ENCODE measurements around the gene SPARCL1.

SPARCL1 gene

GRCh38 chr4:87530229-87530628 is 1.1 kb upstream of the SPARCL1 start:
- Mint-ChIP-seq H3K27ac (no peak overlapping the region), H3K4me3 (no peak overlapping the region), H3K27me3 (peaks cover 2% of the 10 kb centered on the region), H3K4me1 (no peaks in the 10 kb centered on the region), H3K9me3 (no peaks in the 10 kb centered on the region), H3K36me3 (no peaks in the 10 kb centered on the region)
- no peak for ATAC-seq (ENCODE audit: low read depth)
- no peak for DNase-seq (ENCODE audit: low spot score in 2 of 2)

DNA sequence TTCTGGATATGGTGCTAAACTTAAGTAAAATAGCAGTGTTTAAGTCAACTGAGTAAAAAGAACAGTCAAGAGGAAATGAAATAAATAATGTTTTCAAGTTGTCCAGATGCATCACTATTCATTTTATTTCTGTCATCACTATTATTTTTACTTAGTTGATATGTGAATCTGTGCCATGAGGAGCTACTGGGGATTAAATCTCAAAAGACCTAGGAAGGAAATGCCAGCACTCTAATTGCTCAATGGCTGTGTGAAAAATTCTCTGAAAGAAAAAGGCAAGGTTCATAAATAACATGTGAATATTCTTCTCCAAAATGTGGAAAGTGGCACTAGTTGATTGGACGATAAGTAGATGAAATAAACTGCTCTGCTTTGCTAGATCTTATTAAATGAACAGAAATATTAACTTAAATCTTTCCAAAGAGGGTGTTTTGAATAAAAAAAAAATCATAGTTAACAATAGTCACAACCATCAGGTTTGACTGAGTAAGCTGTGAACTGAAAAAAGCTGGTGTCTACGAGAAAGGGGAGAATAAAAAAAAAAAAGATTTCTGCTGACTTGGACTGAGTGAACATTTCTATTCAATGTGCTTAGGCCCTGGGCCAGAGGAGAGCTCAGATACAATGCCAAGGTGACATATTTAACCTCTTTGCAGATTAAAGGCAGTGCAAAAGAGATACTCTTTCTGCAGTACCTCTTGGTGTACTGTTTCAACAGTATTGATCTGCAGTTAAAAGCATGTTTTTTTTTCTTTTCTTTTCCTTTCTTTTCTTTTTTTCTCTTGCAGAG is 1.6 kb downstream of the SPARCL1 start:
- ATAC-seq (ENCODE audit: low read depth): no peak
- no peak for DNase-seq (ENCODE audit: low spot score in 2 of 2)
- peaks cover 2% of the 10 kb centered on the region for H3K27me3 Mint-ChIP-seq
- H3K27ac Mint-ChIP-seq: no peak overlapping the region
- H3K9me3 Mint-ChIP-seq: no peaks in the 10 kb centered on the region
- no peaks in the 10 kb centered on the region for H3K36me3 Mint-ChIP-seq
- no peaks in the 10 kb centered on the region for H3K4me1 Mint-ChIP-seq
- no peak overlapping the region for H3K4me3 Mint-ChIP-seq

GRCh38 chr4:87525636-87526295 is 3.4 kb downstream of the SPARCL1 start:
- H3K36me3 Mint-ChIP-seq: no peaks in the 10 kb centered on the region
- ATAC-seq (ENCODE audit: low read depth): no peak
- H3K27ac Mint-ChIP-seq: no peak overlapping the region
- H3K4me3 Mint-ChIP-seq: no peak overlapping the region
- no peaks in the 10 kb centered on the region for H3K9me3 Mint-ChIP-seq
- H3K27me3 Mint-ChIP-seq: peaks cover 2% of the 10 kb centered on the region
- DNase-seq (ENCODE audit: low spot score in 2 of 2): no peak
- H3K4me1 Mint-ChIP-seq: peaks cover 4% of the 10 kb centered on the region

- Mint-ChIP-seq H3K4me1 (peaks cover 4% of the 10 kb centered on the region), H3K36me3 (no peaks in the 10 kb centered on the region), H3K27me3 (peaks cover 2% of the 10 kb centered on the region), H3K4me3 (no peak overlapping the region), H3K9me3 (no peaks in the 10 kb centered on the region), H3K27ac (no peak overlapping the region)
- DNase-seq (ENCODE audit: low spot score in 2 of 2) (no peak), ATAC-seq (ENCODE audit: low read depth) (no peak)
Measured at GRCh38 chr4:87524456-87524855, 4.7 kb downstream of the SPARCL1 start.

DNA sequence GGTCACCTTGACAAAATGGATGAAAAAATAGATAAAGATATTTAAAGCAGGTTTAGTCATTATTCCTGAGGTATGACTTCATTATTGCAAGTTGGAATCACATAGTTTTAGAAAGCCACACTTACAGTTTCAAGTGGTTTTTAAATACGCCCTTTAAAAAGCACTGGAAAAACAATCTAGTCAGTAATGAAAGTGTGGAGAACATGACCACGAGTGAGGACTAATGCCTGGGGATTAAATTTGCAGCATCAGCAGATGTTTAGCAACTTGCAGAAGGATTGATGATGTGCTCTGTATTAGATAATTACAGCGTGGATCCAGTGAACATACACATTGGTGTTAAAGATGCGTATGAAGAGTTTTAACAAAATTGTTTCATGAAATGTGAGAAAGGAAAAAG is 5.9 kb downstream of the SPARCL1 start:
- H3K9me3 Mint-ChIP-seq: no peaks in the 10 kb centered on the region
- ATAC-seq (ENCODE audit: low read depth) (no peak), DNase-seq (ENCODE audit: low spot score in 2 of 2) (no peak)
- H3K4me1 Mint-ChIP-seq: peaks cover 4% of the 10 kb centered on the region
- no peaks in the 10 kb centered on the region for H3K36me3 Mint-ChIP-seq
- H3K27me3 Mint-ChIP-seq: peaks cover 2% of the 10 kb centered on the region
- no peak overlapping the region for H3K4me3 Mint-ChIP-seq
- no peak overlapping the region for H3K27ac Mint-ChIP-seq

GRCh38 chr4:87521757-87522374 is 7.3 kb downstream of the SPARCL1 start:
- H3K36me3 Mint-ChIP-seq: no peaks in the 10 kb centered on the region
- DNase-seq (ENCODE audit: low spot score in 2 of 2) (no peak), ATAC-seq (ENCODE audit: low read depth) (no peak)
- H3K4me1 Mint-ChIP-seq: peaks cover 4% of the 10 kb centered on the region
- H3K9me3 Mint-ChIP-seq: no peaks in the 10 kb centered on the region
- H3K4me3 Mint-ChIP-seq: no peak overlapping the region
- no peak overlapping the region for H3K27ac Mint-ChIP-seq
- peaks cover 2% of the 10 kb centered on the region for H3K27me3 Mint-ChIP-seq

GRCh38 chr4:87521319-87521718 is 7.9 kb downstream of the SPARCL1 start:
- H3K4me1 Mint-ChIP-seq: peaks cover 4% of the 10 kb centered on the region
- DNase-seq (ENCODE audit: low spot score in 2 of 2) (no peak), ATAC-seq (ENCODE audit: low read depth) (no peak)
- H3K4me3 Mint-ChIP-seq: no peak overlapping the region
- H3K9me3 Mint-ChIP-seq: no peaks in the 10 kb centered on the region
- H3K27ac Mint-ChIP-seq: no peak overlapping the region
- H3K27me3 Mint-ChIP-seq: peaks cover 2% of the 10 kb centered on the region
- no peaks in the 10 kb centered on the region for H3K36me3 Mint-ChIP-seq

GRCh38 chr4:87517621-87518020 is 11.6 kb downstream of the SPARCL1 start:
- Mint-ChIP-seq H3K4me1 (peaks cover 4% of the 10 kb centered on the region), H3K27me3 (peaks cover 2% of the 10 kb centered on the region), H3K4me3 (no peak overlapping the region)

DNA sequence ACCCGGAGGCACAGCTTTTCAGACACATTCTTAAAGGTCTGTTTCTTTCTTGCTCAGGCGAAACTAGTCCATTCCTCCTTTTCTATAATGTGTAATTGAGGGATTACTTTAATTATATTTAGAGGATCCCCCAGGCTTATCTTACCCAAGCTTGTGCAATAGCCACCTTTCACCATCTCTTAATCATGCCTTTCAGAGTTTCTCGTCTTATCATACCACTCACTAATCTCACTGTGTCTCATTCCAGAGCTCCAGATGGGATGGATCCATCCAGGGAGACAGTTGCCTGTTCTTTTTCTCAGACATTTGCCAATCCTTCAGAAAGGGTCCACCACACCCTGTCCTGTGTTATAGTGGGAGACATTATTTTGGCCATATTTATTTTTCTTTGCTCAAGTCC is 12.5 kb downstream of the SPARCL1 start:
- H3K27ac Mint-ChIP-seq: no peak overlapping the region
- peaks cover 4% of the 10 kb centered on the region for H3K4me1 Mint-ChIP-seq
- H3K27me3 Mint-ChIP-seq: peaks cover 2% of the 10 kb centered on the region
- H3K36me3 Mint-ChIP-seq: no peaks in the 10 kb centered on the region
- ATAC-seq (ENCODE audit: low read depth): no peak
- no peak overlapping the region for H3K4me3 Mint-ChIP-seq
- no peaks in the 10 kb centered on the region for H3K9me3 Mint-ChIP-seq
- DNase-seq (ENCODE audit: low spot score in 2 of 2): no peak

More at GRCh38 chr4:87517621-87518020, 11.6 kb downstream of the SPARCL1 start:
- DNase-seq (ENCODE audit: low spot score in 2 of 2) (no peak), ATAC-seq (ENCODE audit: low read depth) (no peak)
- Mint-ChIP-seq H3K9me3 (no peaks in the 10 kb centered on the region), H3K27ac (no peak overlapping the region), H3K36me3 (no peaks in the 10 kb centered on the region)

- peaks cover 9% of the 10 kb centered on the region for H3K27me3 Mint-ChIP-seq
- no peaks in the 10 kb centered on the region for H3K36me3 Mint-ChIP-seq
- H3K4me1 Mint-ChIP-seq: no peaks in the 10 kb centered on the region
- ATAC-seq (ENCODE audit: low read depth) (no peak), DNase-seq (ENCODE audit: low spot score in 2 of 2) (no peak)
- H3K4me3 Mint-ChIP-seq: no peak overlapping the region
- H3K27ac Mint-ChIP-seq: no peak overlapping the region
- H3K9me3 Mint-ChIP-seq: no peaks in the 10 kb centered on the region
Measured at GRCh38 chr4:87512400-87512799, 16.8 kb downstream of the SPARCL1 start.

GRCh38 chr4:87511500-87511899 is 17.7 kb downstream of the SPARCL1 start:
- H3K4me1 Mint-ChIP-seq: no peaks in the 10 kb centered on the region
- no peak for DNase-seq (ENCODE audit: low spot score in 2 of 2)
- no peaks in the 10 kb centered on the region for H3K9me3 Mint-ChIP-seq
- no peak overlapping the region for H3K27ac Mint-ChIP-seq
- H3K4me3 Mint-ChIP-seq: no peak overlapping the region
- H3K27me3 Mint-ChIP-seq: peaks cover 9% of the 10 kb centered on the region
- H3K36me3 Mint-ChIP-seq: no peaks in the 10 kb centered on the region
- no peak for ATAC-seq (ENCODE audit: low read depth)

DNA sequence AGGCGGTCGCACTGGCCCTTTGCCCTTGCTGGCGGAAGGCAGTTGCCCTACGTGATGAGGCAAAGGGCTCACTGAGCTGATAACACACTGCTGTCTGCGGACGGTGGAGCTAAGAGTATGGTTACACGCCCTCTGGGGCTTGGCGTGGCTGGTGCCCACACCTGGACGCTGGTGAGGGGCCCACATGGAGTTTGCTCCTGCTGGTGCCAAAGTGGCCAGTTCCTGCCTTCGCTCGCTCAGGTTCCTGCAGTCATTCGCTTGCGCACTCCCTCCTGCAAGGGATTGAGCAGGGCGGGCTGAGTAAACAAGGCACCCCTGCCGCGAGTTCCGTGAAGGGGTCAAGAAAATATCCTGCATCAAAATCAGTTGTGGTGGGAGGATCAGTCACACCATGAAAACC is 18.4 kb downstream of the SPARCL1 start:
- no peaks in the 10 kb centered on the region for H3K4me1 Mint-ChIP-seq
- no peak for ATAC-seq (ENCODE audit: low read depth)
- H3K27ac Mint-ChIP-seq: no peak overlapping the region

GRCh38 chr4:87506974-87507701 is 22.0 kb downstream of the SPARCL1 start:
- DNase-seq (ENCODE audit: low spot score in 2 of 2) (no peak), ATAC-seq (ENCODE audit: low read depth) (no peak)
- Mint-ChIP-seq H3K27ac (no peak overlapping the region), H3K9me3 (no peaks in the 10 kb centered on the region), H3K4me3 (no peak overlapping the region), H3K4me1 (no peaks in the 10 kb centered on the region), H3K36me3 (no peaks in the 10 kb centered on the region), H3K27me3 (peaks cover 9% of the 10 kb centered on the region)

More for the DNA sequence above, 18.4 kb downstream of the SPARCL1 start:
- no peak overlapping the region for H3K4me3 Mint-ChIP-seq
- no peaks in the 10 kb centered on the region for H3K9me3 Mint-ChIP-seq
- H3K36me3 Mint-ChIP-seq: no peaks in the 10 kb centered on the region
- no peak for DNase-seq (ENCODE audit: low spot score in 2 of 2)
- peaks cover 7% of the 10 kb centered on the region for H3K27me3 Mint-ChIP-seq

GRCh38 chr4:87505862-87506261 is 23.3 kb downstream of the SPARCL1 start:
- DNase-seq (ENCODE audit: low spot score in 2 of 2) (no peak), ATAC-seq (ENCODE audit: low read depth) (no peak)
- Mint-ChIP-seq H3K4me3 (no peak overlapping the region), H3K4me1 (no peaks in the 10 kb centered on the region), H3K27me3 (peaks cover 3% of the 10 kb centered on the region), H3K36me3 (no peaks in the 10 kb centered on the region), H3K9me3 (no peaks in the 10 kb centered on the region), H3K27ac (no peak overlapping the region)

Measured in memory B cell (primary cell).